NCI-H345 treated with DMSO at 0.1 percent for 48 hours (cell line): ENCODE measurements around the gene HNRNPU.
"Not testable (repeated sequence)": the region's sequence is repeated elsewhere in the genome, so short reads cannot be mapped to it uniquely, and the experiment has no call there.

Source experiments
- DNase-seq: peaks from one replicate; lab custom pipeline; 2025; ENCODE audit not compliant: unreplicated experiment; lab: John Stamatoyannopoulos, UW

Gene HNRNPU

GRCh38 chr1:244840219-244840794 lies 24.0 kb downstream of the HNRNPU start:
- DNase-seq: no peak

DNA sequence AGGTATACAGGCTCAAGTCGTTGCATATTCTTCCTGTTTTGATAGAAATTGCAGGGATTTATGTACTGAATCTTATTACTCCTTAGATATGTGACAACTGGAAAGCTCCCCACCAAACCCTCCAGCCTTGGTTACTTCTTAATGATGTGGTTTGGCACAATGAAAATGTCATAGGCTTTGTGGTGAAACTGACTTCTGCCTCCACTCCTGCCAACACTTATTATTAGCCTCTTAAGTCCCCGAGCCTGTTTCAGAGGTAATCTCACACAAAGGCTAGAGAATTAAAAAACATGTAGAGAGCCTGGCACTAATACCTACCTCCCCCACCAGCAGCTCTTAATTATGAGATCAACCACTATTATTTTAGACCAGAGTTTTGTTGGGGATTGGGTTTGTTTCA lies 24.7 kb downstream of the HNRNPU start:
- DNase-seq: no peak

DNA sequence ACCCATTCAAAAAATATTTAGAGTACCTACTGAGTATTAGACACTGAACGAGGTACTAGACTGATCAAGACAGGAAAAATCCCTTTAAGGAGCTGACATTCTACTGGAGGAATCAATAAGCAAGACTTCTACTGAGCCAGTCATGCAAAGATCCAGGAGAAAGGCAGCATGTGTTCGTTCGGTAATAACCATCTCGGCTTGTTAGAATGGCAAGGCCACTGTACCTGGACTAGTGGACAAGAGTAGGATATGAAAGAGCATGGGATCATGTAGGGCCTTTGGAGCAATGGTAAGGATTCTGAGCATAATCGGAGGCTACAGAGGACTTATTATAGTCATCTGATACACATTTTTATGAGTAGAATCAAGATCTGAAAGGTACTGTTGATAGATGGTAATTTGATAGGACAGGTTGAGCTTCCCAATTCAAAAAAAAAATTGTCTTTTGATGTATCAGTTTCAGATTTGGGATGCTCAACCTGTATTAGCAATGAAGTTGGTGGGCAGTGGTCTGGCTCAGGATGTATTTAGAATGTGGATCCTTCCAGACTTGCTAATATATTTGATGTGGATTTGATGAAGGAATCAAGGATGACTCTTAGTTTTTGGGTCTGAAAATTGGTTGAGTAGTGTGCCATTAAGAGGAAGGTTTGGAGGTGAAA lies 26.6 kb downstream of the HNRNPU start:
- no peak for DNase-seq

DNA sequence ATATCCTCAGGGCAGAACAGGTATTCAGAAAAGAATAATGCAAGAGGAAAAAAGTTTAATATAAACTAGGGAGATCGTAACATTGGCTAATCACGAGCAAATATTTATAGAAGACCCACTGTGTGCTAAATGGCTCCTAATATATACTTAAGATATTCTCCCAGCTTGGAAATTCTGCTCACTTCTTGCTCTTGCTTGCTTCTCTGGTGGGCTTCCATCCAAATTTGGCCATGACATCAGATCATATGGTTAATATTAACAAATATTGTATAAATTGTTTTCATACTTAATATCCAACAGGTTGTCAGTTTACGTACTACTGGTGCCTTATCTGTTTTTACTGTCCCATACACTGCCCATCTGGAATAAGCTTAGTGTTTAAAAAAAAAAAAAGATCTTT lies 27.8 kb downstream of the HNRNPU start:
- no peak for DNase-seq

DNA sequence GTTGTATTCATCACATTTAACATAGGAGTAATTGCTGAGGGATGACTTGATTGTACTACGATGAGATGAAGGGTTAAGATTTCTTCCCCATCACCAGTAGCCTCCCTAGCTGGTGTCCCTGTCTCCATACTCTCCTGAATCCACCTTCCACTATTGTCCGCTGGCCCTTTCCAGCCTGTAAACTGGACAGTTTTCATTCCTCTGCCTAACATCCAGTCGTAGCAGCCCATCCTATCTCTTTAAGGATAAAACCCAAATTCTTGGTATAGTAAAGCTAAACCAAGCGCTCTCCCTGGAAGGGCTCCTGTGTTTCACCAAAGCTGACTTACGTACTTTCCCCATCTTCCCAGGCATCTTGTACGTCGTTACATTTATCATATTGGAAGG lies 28.2 kb downstream of the HNRNPU start:
- no peak for DNase-seq

GRCh38 chr1:244835276-244836134 lies 28.8 kb downstream of the HNRNPU start, which contains the start of gene COX20:
COX20 (plus strand) TSS chr1:244835658; CDS start chr1:244835715, 57 bp downstream.
- DNase-seq: peak; percentile 81

DNA sequence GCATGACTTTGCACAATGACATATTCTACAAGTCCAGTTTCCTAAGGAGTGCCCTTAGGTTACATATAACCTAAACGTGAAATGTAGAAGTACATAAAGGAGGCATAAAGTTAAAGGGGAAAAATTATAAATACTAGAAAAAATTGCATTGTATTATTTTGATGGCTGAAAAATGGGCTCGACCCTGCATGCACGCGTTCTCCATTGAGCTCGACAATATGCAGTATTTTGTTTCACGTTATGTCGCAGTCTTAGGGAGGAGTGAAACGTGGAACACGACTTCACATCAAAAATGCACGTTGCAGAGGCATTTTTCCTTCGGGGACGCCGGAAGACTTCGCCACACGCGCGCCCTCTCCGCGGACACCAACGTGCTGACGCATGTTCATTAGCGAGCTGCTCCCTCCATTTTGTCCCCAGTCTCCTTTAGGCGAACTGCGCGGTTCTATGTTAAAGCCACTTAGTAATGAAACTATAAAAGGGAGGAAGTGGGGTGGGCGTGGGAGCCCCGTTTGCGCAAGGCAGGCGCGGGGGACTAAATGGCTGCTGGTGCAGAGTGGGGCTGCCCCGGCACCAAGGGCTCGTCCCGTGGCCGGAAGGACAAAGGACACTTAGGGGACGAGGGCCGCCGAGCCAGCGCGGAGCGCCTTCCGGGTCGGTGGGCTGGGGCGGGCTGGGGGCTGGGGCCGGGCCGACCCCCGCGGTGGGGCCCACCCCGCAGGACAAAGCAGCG lies 29.6 kb downstream of the HNRNPU start:
- DNase-seq: peak; percentile 95

DNA sequence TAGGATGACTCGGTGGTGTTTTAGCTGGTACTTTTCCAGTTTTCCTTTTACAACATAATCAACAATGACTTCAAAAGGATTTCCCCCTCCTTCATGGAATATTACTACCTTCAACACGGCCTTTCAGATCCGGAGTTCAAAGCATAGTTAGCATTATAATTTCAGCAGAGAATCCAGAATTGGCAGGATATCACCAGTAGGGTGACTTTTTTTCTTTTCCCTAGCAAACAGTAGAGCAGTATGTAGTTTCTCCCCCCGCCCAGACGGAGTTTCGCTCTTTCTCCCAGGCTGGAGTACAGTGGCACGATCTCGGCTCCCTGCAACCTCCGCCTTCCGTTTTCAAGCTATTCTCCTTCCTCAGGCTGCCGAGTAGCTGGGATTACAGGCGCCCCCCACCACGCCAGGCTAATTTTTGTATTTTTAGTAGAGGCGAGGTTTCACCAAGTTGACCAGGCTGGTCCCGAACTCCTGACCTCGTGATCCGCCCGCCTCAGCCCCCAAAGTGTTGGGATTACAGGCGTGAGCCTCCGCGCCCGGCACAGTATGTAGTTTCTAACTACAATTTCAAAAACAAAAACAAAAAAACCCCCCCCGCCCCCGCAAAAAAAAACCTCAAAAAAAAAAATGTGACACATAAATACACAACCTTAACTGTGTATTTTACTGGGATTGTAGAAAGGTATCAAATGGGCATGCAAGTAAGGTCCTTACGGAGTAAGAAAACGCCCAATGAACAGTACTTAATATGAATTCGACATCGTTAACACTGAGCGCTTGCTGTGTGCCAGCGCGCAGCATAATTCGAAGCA lies 30.4 kb downstream of the HNRNPU start:
- DNase-seq: no peak

DNA sequence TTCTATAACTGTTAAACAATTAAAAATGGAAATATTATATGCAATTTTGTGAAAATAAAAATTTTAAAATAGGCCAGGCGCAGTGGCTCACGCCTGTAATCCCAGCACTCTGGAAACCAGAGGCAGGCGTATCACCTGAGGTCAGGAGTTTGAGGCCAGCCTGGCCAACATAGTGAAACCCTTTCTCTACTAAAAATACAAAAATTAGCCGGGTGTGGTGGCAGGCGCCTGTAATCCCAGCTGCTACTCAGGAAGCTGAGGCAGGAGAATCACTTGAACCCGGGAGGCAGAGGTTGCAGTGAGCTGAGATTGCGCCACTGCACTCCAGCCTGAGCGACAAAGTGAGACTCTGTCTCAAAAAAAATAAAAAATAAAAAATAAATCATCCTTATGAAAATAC lies 31.1 kb downstream of the HNRNPU start:
- DNase-seq: not testable (repeated sequence)

DNA sequence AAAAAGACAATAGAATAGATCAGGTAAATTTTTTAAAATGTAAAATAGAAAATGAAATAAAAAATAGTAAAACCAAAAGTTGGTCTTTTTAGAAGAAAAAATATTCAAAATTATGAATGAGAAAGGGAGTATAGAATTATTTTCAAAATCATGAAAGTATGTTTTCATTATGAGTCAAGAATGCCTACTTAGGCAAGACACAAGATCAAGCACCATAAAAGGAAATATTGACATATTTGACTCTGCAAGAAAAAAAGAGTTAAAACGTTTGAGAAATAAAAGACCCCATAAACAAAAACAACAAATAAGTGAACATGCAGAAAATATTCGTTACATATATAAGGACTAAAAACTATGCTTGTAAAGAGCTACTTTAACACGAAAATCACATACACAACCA lies 33.7 kb downstream of the HNRNPU start:
- DNase-seq: no peak

- DNase-seq: no peak
Measured at GRCh38 chr1:244826712-244827111, 37.6 kb downstream of the HNRNPU start.

DNA sequence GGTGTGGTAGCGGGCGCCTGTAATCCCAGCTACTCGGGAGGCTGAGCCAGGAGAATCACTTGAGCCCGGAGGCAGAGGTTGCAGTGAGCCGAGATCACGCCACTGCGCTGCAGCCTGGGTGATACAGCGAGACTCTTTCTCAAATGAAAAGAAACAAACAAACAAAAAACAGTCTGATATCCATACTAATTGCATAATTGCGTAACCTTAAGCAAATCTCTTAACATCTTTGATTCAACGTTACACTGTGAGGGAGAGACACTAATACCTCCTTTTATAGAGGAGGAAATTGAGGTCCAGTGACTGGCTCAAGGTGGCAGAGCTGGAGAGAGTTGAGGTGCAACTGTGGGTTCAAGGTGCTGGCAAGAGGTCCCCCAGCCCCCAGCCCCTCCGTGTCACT lies 41.5 kb downstream of the HNRNPU start:
- DNase-seq: no peak

DNA sequence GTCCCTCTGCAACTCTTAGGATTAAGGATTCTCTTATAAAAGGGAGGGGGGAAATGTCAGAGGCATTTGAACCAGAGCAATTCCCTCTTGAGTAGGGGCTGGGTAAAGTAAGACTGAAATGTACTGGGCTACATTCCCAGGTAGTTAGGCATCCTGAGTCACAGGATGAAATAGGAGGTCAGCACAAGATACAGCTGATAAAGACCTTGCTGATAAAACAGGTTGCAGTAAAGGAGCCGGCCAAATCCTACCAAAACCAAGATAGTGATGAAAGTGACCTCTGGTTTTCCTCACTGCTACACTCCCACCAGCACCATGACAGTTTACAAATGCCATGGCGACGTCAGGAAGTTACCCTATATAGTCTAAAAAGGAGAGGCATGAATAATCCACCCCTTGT lies 43.2 kb downstream of the HNRNPU start:
- DNase-seq: no peak

GRCh38 chr1:244820131-244820530 lies 44.2 kb downstream of the HNRNPU start:
- DNase-seq: no peak

- DNase-seq: no peak
Measured at GRCh38 chr1:244817415-244817894, 46.9 kb downstream of the HNRNPU start.

GRCh38 chr1:244815600-244816099 lies 48.7 kb downstream of the HNRNPU start:
- no peak for DNase-seq

DNA sequence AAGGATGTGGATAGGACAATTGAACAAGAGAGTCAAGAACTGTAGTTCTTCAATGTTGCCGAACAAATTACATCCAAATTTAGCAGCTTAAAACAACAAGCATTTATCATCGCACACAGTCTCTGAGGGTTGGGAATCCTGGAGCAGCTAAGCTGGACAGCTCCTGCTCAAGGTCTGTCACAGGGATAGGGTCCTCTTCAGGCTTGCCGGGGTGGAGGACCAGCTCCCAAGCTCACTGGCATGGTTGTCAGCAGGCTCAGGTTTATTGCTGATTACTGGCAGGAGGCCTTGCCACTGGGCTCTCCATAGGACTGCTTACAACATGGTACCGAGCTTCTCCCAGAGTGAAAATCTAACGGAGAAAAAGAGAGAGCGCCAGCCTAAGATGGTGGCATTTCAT lies 51.0 kb downstream of the HNRNPU start:
- no peak for DNase-seq

DNA sequence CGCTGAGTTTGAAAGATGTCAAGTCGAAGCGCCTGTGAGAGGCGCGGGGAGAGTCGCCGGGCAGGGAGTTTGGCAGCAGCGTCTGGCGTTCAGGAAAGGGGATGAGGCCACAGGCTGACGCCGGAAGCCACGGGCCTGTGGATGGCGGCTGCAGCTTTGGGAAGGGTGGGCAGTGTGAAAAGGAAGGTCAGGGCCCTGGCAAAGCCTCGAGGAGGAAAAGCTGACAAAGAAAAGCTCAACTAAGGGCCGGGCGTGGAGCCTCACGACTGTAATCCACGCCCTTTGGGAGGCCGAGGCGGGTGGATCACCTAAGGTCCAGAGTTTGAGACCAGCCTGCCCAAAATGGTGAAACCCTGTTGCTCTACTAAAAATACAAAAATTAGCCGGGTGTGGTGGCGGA lies 54.1 kb downstream of the HNRNPU start:
- DNase-seq: no peak

- DNase-seq: no peak
Measured at GRCh38 chr1:244807138-244807537, 57.2 kb downstream of the HNRNPU start.

DNA sequence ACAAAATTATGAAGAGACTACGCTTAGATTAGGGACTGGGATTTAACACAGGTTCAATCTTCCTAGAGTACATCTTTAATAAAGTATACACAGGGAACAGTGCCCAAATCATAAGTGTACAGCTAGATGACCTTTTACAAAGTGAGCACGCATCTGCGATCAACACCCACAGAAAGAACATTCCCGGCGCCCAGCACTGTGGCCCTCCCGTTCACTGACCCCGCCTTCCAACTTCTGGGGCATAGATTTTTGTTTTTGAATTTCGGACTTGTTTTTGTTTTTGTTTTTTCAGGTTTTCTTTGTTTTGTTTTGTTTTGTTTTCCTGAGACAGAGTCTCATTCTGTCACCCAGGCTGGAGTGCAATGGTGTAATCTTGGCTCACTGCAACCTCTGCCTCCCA lies 59.5 kb downstream of the HNRNPU start:
- DNase-seq: no peak
